AG08396 (cell line): Measurements from ENCODE around the gene CROCC2.

Experiments used
- DNase-seq: peaks from one replicate; pipeline ENCODE4 v3.0.0; 2012; ENCODE audit warnings: low spot score, mixed read lengths

Gene CROCC2

GRCh38 chr2:240933966-240934700 is 28.0 kb downstream of the CROCC2 start:
- no peak for DNase-seq

- no peak for DNase-seq
These were observed 28.6 kb downstream of the CROCC2 start for GRCh38 chr2:240934701-240935102.

GRCh38 chr2:240935103-240935876 is 29.2 kb downstream of the CROCC2 start:
- DNase-seq: no peak

- DNase-seq: no peak
These were observed 30.0 kb downstream of the CROCC2 start for GRCh38 chr2:240936106-240936505.

- DNase-seq: no peak
These were observed 39.9 kb downstream of the CROCC2 start for GRCh38 chr2:240946046-240946445.

- no peak for DNase-seq
These were observed 40.5 kb downstream of the CROCC2 start for GRCh38 chr2:240946654-240947053.

GRCh38 chr2:240947176-240947575 is 41.0 kb downstream of the CROCC2 start:
- DNase-seq: no peak

- no peak for DNase-seq
These were observed 41.5 kb downstream of the CROCC2 start for GRCh38 chr2:240947607-240948006.

- no peak for DNase-seq
These were observed 42.0 kb downstream of the CROCC2 start for GRCh38 chr2:240948086-240948485.

- DNase-seq: no peak
These were observed 43.0 kb downstream of the CROCC2 start for GRCh38 chr2:240948905-240949790.

GRCh38 chr2:240949791-240950705 is 43.9 kb downstream of the CROCC2 start:
- no peak for DNase-seq

- no peak for DNase-seq
These were observed 45.0 kb downstream of the CROCC2 start for GRCh38 chr2:240951045-240951594.

GRCh38 chr2:240952496-240953246 is 46.5 kb downstream of the CROCC2 start:
- DNase-seq: no peak

GRCh38 chr2:240953426-240954410 is 47.6 kb downstream of the CROCC2 start:
- DNase-seq: no peak

GRCh38 chr2:240954436-240955305 is 48.5 kb downstream of the CROCC2 start:
- no peak for DNase-seq

- no peak for DNase-seq
These were observed 49.4 kb downstream of the CROCC2 start for GRCh38 chr2:240955306-240956170.
